A172 (cell line): Measurements from ENCODE around the gene CC2D2A. TPM values are rescaled to one million over a fixed set of nuclear protein-coding genes. Genes with fewer than 3 reads are reported as not detected.

Experiments used
- DNase-seq: peaks from one replicate; pipeline ENCODE4 v3.0.0-alpha.2; 2015; ENCODE audit warnings: low spot score
- total RNA-seq: library from RNA; depleted of rRNA; stranded (reverse); fragments of >200 nt; shearing (Covaris generic); gene quantifications from 2 replicates; pipeline ENCODE4 v1.2.3, GENCODE V29; 2014; rRNA removed

The CC2D2A gene
- total RNA-seq, 1 experiment from 2014 or later = 6.4 TPM

DNA sequence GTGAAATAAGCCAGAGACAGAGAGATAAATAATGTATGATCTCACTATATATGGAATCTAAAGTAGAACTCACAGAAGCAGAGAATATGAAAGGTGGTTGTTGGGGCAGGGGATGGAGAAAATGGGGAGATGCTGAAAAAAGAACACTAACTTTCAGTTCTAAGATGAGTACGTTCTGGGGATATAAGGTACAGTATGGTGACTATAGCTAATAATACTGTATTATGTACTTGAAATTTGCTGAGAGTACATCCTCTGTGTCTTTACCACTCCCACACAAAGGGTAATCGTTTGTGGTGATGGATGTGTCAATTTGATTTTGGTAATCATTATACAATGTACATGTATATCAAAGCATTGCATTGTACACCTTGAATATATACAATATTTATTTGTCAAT, 178.9 kb downstream of the CC2D2A start:
- no peak for DNase-seq

DNA sequence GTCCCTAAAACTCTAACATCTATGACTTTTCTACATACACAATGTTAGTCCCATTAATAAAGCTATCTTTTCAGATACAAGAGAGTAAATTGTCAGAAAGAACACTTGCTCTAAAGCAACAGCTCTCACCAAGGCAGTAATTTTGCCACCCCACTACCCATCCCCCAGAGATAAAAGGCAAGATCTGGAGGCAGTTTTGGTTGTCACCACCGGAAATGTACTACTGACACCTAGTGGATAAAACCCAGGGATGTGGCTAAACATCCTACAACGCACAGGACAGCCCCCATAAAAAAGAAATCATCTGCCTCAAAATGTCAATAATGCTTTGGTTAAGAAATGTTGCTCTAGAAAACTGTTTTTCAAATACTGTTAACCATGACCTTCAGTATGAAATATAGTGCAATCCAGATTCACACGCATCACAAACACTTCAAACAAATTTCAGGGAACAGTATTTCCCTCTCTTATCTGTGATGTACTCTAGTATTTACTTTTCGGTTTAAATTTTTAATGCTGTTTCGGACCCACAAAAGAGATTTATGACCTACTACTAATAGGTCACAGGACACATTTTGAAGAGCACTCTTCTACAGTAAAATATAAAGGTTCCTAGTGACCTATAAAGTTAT, 180.3 kb downstream of the CC2D2A start:
- peak; percentile 62 for DNase-seq

Other genes starting within 250 kb of the CC2D2A start
- gene C1QTNF7, start 41.8 kb upstream of the CC2D2A start, total RNA-seq = not detected in 2 replicates
- gene FBXL5, start 185.5 kb downstream of the CC2D2A start, total RNA-seq = 80.7 and 89.3 TPM in 2 replicates
- 68.7 and 75.9 TPM in 2 replicates for gene FAM200B, start 211.9 kb downstream of the CC2D2A start, total RNA-seq
- not detected in 2 replicates for gene BST1, start 233.2 kb downstream of the CC2D2A start, total RNA-seq